ENCODE data around the gene NPEPL1. TPM values are rescaled to one million over a fixed set of nuclear protein-coding genes. Genes with fewer than 3 reads are reported as not detected.

The NPEPL1 gene
- total and polyA plus RNA-seq, 10 of the 15 experiments (the other 5 are each of a cell fraction or from before 2014, with no cell fraction given): 0.08 to 21.3 (median 10.2) TPM

DNA sequence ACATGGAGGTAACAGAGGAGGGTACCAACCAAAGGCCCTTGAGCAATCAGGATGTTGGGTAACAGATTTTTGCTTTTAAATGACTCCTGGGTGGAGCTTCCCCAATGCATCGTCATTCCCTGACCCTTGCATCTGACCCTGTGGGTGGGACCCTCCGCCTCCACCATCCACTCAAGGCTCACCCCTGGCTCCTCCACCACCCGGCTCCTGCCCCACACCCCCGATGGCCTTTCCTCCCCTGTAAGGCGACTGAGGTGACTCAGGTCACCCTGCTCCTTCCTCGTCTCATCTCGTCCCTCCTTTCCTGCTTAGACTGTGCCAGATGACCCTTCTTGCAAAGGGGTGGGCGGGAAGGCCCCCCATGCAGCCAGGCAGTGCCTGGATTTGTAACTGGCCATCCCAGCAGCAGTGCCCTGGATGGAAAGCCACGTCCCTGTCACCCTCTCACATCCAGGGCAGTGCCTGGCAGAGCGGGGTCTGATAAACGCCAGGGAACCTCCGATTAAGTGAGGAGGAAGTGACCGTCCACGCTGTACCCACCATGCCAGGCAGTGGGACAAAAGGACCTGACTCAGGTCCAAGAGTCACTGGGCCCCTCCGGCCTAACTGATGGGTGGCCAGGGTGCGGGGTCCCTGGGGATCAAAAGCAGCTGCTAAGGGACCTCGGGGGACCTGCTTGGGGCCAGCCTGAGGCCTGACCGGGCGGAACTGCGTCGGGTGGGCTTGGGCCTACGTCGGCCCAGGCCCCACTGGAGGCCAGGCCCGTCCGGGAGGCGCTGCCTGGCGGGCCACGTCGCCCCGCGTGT is 624 bp upstream of the NPEPL1 start (continued):
- no peak for TF ChIP-seq BHLHE40 (IDR thresholded peaks at IDR 0.05; ENCODE audit: borderline replicate concordance in 1 of 2, low read depth in 2 of 2, low read length in 1 of 2)
- TF ChIP-seq, protein P1, sequence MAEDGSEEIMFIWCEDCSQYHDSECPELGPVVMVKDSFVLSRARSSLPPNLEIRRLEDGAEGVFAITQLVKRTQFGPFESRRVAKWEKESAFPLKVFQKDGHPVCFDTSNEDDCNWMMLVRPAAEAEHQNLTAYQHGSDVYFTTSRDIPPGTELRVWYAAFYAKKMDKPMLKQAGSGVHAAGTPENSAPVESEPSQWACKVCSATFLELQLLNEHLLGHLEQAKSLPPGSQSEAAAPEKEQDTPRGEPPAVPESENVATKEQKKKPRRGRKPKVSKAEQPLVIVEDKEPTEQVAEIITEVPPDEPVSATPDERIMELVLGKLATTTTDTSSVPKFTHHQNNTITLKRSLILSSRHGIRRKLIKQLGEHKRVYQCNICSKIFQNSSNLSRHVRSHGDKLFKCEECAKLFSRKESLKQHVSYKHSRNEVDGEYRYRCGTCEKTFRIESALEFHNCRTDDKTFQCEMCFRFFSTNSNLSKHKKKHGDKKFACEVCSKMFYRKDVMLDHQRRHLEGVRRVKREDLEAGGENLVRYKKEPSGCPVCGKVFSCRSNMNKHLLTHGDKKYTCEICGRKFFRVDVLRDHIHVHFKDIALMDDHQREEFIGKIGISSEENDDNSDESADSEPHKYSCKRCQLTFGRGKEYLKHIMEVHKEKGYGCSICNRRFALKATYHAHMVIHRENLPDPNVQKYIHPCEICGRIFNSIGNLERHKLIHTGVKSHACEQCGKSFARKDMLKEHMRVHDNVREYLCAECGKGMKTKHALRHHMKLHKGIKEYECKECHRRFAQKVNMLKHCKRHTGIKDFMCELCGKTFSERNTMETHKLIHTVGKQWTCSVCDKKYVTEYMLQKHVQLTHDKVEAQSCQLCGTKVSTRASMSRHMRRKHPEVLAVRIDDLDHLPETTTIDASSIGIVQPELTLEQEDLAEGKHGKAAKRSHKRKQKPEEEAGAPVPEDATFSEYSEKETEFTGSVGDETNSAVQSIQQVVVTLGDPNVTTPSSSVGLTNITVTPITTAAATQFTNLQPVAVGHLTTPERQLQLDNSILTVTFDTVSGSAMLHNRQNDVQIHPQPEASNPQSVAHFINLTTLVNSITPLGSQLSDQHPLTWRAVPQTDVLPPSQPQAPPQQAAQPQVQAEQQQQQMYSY (CRISPR knock-in tag; IDR thresholded peaks at IDR 0.05): no peak

- peak overlapping the region; percentile 70 for H3K4me2 ChIP-seq (ENCODE audit: control insufficient read depth, insufficient read depth)
- no peaks in the 10 kb centered on the region for H3K27me3 ChIP-seq (replicated peaks in 1 of 2; ENCODE audit: control insufficient read depth in 2 of 2, insufficient read depth in 2 of 2, low read length in 1 of 2)
- H3K79me2 ChIP-seq (ENCODE audit: control insufficient read depth, insufficient read depth, low read length): no peaks in the 10 kb centered on the region; the same call in 1 of the 2 replicates
- in situ Hi-C loops (cut with MboI): loop anchor here (25.0 kb wide), 1 partner anchor 456 kb away; the partner anchor contains the start of gene ANKRD60
- CTCF ChIA-PET: interaction anchor here (1.2 to 1.8 kb wide), 3 partner anchors 10 to 35 kb away, joined by 4 to 6 read pairs (median 5); no protein-coding TSS in a partner anchor
- intact Hi-C loops (cut with micrococcal nuclease; ENCODE audit: unreplicated experiment): loop anchor here (5.0 to 10.0 kb wide), 2 partner anchors 41 to 459 kb away; partner anchors contain the start of gene STX16
- POLR2A ChIA-PET: no interaction called here
- BruUV-seq (replicated peaks): no TSS peak
- H2AFZ ChIP-seq (ENCODE audit: control insufficient read depth, low read depth, low read length): no peak overlapping the region; the same call in 1 of the 2 replicates
- peak overlapping the region; percentile 61 for H3K9ac ChIP-seq (ENCODE audit: control insufficient read depth, insufficient read depth, low read length)
- DNase-seq (ENCODE audit: low read depth, low spot score): no peak
- H3K27ac ChIP-seq (ENCODE audit: control insufficient read depth, insufficient read depth): no peak overlapping the region
- no peaks in the 10 kb centered on the region for H3K9me3 ChIP-seq (replicated peaks; ENCODE audit: control insufficient read depth, insufficient read depth, low read length)
- peaks cover 0 to 1% of the 10 kb centered on the region in 2 experiments; a peak in 1 of 4 replicates for H3K36me3 ChIP-seq (ENCODE audit: control insufficient read depth in 2 of 2, insufficient read depth in 2 of 2, low read length in 1 of 2)
- TF ChIP-seq SP1 (IDR thresholded peaks at IDR 0.05; ENCODE audit: low read depth, low read length) (no peak), POLR2A (IDR thresholded peaks at IDR 0.05; ENCODE audit: low read depth, low read length) (peak; percentile 30; the same call in 1 of the 2 replicates), CEBPZ (IDR thresholded peaks at IDR 0.05; ENCODE audit: low read depth, low read length) (no peak), MLLT1 (IDR thresholded peaks at IDR 0.05) (0 out of 2 replicates have a peak, but pooled peaks have one; percentile 18)
- TF ChIP-seq, protein P2, sequence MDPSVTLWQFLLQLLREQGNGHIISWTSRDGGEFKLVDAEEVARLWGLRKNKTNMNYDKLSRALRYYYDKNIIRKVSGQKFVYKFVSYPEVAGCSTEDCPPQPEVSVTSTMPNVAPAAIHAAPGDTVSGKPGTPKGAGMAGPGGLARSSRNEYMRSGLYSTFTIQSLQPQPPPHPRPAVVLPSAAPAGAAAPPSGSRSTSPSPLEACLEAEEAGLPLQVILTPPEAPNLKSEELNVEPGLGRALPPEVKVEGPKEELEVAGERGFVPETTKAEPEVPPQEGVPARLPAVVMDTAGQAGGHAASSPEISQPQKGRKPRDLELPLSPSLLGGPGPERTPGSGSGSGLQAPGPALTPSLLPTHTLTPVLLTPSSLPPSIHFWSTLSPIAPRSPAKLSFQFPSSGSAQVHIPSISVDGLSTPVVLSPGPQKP (IDR thresholded peaks at IDR 0.05; ENCODE audit: low read depth, low read length): no peak
- ATAC-seq: peak; percentile 3; the same call in 2 of the 3 replicates
- peaks cover 5% of the 10 kb centered on the region for H3K4me1 ChIP-seq (ENCODE audit: control insufficient read depth, insufficient read depth, low read length)
- SMC1A ChIA-PET (ENCODE audit: uncharacterized antibody, unreplicated experiment): no interaction called here
- FAIRE-seq: no peak
- H4K20me1 ChIP-seq (ENCODE audit: control insufficient read depth, insufficient read depth): no peaks in the 10 kb centered on the region
- RAD21 ChIA-PET (ENCODE audit: unreplicated experiment): interaction anchor here (0.6 kb wide), 1 partner anchor 42 kb away, joined by 3 read pairs; the partner anchor contains the start of gene STX16
- peak overlapping the region; percentile 75 for H3K4me3 ChIP-seq
- WGBS (ENCODE audit: insufficient coverage, insufficient replicate concordance, low lambda C conversion rate, missing lambda C conversion rate): 61% methylated on average over 42 of the region's 51 CpGs
These were observed 816 bp downstream of the NPEPL1 start for GRCh38 chr20:58693226-58694006.

Measured in GM12878 (cell line).